ENCODE data around the gene TSPAN18. TPM values are rescaled to one million over a fixed set of nuclear protein-coding genes. Genes with fewer than 3 reads are reported as not detected.

TSPAN18 gene
- total and polyA plus RNA-seq, 2 experiments from 2014 or later: 6.0 to 10.6 TPM

- TF ChIP-seq ETS1 (IDR thresholded peaks at IDR 0.05) (no peak), POLR2AphosphoS5 (IDR thresholded peaks at IDR 0.05; ENCODE audit: low read depth) (no peak)
Measured at GRCh38 chr11:44892843-44893242, 166.1 kb downstream of the TSPAN18 start (continued).

DNA sequence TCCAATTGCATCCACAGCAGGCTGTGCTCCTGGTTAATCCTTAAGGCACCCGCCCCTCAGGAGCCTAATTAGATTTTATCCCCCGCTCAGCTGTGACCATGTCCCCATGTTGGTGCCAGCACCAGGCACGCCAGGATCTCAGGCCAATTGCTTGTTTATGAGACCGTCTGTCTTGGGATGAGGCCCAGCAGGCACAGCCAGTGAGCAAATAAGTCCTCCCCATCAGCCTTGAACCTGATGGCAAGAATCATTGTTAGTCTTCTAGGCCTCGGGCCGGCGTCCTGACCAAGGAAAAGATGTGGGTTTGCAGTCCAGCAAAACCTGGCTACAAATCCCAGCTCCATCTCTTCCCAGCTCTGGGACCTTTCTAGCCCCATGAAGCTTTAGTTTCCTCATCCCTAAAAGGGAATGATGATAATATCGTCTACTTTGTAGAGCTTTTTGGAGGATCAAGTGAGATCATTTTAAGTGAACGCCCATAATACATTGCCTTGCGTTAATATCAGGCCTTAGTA, 166.6 kb downstream of the TSPAN18 start:
- H3K4me3 Mint-ChIP-seq: no peak overlapping the region
- H3K27ac ChIP-seq (ENCODE audit: low read depth): no peak overlapping the region
- no peak overlapping the region for H3K4me2 ChIP-seq
- TF ChIP-seq REST (IDR thresholded peaks at IDR 0.05; ENCODE audit: unreplicated experiment) (no peak), NANOG (IDR thresholded peaks at IDR 0.05; ENCODE audit: borderline replicate concordance) (no peak), STAT1 (IDR thresholded peaks at IDR 0.05; ENCODE audit: unreplicated experiment) (no peak), ZNF331 (CRISPR knock-in tag; IDR thresholded peaks at IDR 0.05; ENCODE audit: low read depth) (no peak), ZNF114 (CRISPR knock-in tag; IDR thresholded peaks at IDR 0.05) (no peak), POLR2AphosphoS5 (IDR thresholded peaks at IDR 0.05; ENCODE audit: low read depth) (no peak), ZNF462 (CRISPR knock-in tag; IDR thresholded peaks at IDR 0.05) (no peak), EZH2 (IDR thresholded peaks at IDR 0.05; ENCODE audit: low read depth, unreplicated experiment) (no peak), ETS1 (IDR thresholded peaks at IDR 0.05) (no peak), JUNB (IDR thresholded peaks at IDR 0.05; ENCODE audit: unreplicated experiment) (no peak)
- TF ChIP-seq, protein P1, sequence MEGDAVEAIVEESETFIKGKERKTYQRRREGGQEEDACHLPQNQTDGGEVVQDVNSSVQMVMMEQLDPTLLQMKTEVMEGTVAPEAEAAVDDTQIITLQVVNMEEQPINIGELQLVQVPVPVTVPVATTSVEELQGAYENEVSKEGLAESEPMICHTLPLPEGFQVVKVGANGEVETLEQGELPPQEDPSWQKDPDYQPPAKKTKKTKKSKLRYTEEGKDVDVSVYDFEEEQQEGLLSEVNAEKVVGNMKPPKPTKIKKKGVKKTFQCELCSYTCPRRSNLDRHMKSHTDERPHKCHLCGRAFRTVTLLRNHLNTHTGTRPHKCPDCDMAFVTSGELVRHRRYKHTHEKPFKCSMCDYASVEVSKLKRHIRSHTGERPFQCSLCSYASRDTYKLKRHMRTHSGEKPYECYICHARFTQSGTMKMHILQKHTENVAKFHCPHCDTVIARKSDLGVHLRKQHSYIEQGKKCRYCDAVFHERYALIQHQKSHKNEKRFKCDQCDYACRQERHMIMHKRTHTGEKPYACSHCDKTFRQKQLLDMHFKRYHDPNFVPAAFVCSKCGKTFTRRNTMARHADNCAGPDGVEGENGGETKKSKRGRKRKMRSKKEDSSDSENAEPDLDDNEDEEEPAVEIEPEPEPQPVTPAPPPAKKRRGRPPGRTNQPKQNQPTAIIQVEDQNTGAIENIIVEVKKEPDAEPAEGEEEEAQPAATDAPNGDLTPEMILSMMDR (conservative IDR thresholded peaks at IDR 0.05; ENCODE audit: low read depth in 2 of 2): no peak

More for the DNA sequence above, 166.6 kb downstream of the TSPAN18 start:
- H3K4me3 ChIP-seq: no peak overlapping the region
- Mint-ChIP-seq H3K4me1 (peaks cover 27% of the 10 kb centered on the region), H3K36me3 (ENCODE audit: low read depth) (peaks cover 3% of the 10 kb centered on the region; the same call in 2 of the 3 replicates), H3K27me3 (ENCODE audit: insufficient read depth, low read depth, poor library complexity) (peaks cover 9% of the 10 kb centered on the region), H3K27ac (no peak overlapping the region), H3K9me3 (peaks cover 2% of the 10 kb centered on the region; the same call in 2 of the 3 replicates)
- H3K79me2 ChIP-seq (replicated peaks; ENCODE audit: insufficient read depth): no peaks in the 10 kb centered on the region
- no peaks in the 10 kb centered on the region for H3K36me3 ChIP-seq (ENCODE audit: insufficient read depth)
- no peak overlapping the region for H2AFZ ChIP-seq
- H4K20me1 ChIP-seq (replicated peaks; ENCODE audit: insufficient read depth): no peaks in the 10 kb centered on the region
- ATAC-seq (no peak), DNase-seq (ENCODE audit: low spot score) (no peak)
- no peaks in the 10 kb centered on the region for H3K27me3 ChIP-seq (ENCODE audit: insufficient read depth)
- H3K4me1 ChIP-seq (ENCODE audit: insufficient read depth): peaks cover 1% of the 10 kb centered on the region; the same call in 1 of the 2 replicates
- H3K9me2 ChIP-seq (ENCODE audit: insufficient read depth): no peaks in the 10 kb centered on the region
- no peaks in the 10 kb centered on the region for H3F3A ChIP-seq (replicated peaks; ENCODE audit: low read depth)

Data from GM23338 (cell line).